AG09309 (cell line): ENCODE results near the gene CHCHD3.

ENCODE experiments used
- DNase-seq: peaks from one replicate; pipeline ENCODE4 v3.0.0-alpha.2; 2010; ENCODE audit warnings: low read depth
- H3K4me3 ChIP-seq: 2 replicates; pipeline ENCODE4 v1.5.1; 2011; ENCODE audit warnings: mild to moderate bottlenecking, low read depth, low read length, moderate library complexity; ENCODE audit not compliant: control insufficient read depth
- TF ChIP-seq, protein P1 (sequence below): IDR thresholded peaks from 2 replicates; pipeline ENCODE4 v1.5.1; 2011; ENCODE audit warnings: mild to moderate bottlenecking, low read depth, low read length, inconsistent platforms; ENCODE audit not compliant: insufficient read depth, control insufficient read depth; ENCODE audit errors: missing control alignments

The CHCHD3 gene

GRCh38 chr7:133019590-133019989, 62.3 kb downstream of the CHCHD3 start:
- no peak overlapping the region for H3K4me3 ChIP-seq
- no peak for DNase-seq
- TF ChIP-seq, protein P1, sequence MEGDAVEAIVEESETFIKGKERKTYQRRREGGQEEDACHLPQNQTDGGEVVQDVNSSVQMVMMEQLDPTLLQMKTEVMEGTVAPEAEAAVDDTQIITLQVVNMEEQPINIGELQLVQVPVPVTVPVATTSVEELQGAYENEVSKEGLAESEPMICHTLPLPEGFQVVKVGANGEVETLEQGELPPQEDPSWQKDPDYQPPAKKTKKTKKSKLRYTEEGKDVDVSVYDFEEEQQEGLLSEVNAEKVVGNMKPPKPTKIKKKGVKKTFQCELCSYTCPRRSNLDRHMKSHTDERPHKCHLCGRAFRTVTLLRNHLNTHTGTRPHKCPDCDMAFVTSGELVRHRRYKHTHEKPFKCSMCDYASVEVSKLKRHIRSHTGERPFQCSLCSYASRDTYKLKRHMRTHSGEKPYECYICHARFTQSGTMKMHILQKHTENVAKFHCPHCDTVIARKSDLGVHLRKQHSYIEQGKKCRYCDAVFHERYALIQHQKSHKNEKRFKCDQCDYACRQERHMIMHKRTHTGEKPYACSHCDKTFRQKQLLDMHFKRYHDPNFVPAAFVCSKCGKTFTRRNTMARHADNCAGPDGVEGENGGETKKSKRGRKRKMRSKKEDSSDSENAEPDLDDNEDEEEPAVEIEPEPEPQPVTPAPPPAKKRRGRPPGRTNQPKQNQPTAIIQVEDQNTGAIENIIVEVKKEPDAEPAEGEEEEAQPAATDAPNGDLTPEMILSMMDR = no peak

DNA sequence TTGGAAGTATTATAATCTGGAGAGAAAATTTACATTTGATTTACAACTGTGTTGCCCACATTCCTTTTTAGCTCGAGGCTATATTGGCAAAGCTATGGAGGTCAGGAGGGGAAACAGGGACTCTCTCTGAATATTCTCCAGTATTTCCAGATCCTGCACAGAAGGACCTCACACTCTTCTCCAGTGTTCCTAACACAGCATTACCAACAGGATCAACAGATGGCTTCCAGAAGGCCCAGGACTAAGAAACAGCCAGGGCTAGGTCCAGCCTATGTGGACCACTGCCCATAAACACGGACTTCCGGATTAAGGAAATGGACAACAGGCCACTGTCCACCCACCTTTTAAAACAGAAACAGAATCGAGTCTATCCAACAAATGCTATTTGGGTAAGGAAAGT, 65.3 kb downstream of the CHCHD3 start:
- TF ChIP-seq, protein P1 = no peak
- no peak overlapping the region for H3K4me3 ChIP-seq
- no peak for DNase-seq

GRCh38 chr7:133015888-133016287, 66.0 kb downstream of the CHCHD3 start:
- DNase-seq = no peak

GRCh38 chr7:133011746-133012145, 70.1 kb downstream of the CHCHD3 start:
- DNase-seq = no peak
- TF ChIP-seq, protein P1 = no peak
- H3K4me3 ChIP-seq = no peak overlapping the region

More at GRCh38 chr7:133015888-133016287, 66.0 kb downstream of the CHCHD3 start:
- H3K4me3 ChIP-seq = no peak overlapping the region
- TF ChIP-seq, protein P1 = no peak

DNA sequence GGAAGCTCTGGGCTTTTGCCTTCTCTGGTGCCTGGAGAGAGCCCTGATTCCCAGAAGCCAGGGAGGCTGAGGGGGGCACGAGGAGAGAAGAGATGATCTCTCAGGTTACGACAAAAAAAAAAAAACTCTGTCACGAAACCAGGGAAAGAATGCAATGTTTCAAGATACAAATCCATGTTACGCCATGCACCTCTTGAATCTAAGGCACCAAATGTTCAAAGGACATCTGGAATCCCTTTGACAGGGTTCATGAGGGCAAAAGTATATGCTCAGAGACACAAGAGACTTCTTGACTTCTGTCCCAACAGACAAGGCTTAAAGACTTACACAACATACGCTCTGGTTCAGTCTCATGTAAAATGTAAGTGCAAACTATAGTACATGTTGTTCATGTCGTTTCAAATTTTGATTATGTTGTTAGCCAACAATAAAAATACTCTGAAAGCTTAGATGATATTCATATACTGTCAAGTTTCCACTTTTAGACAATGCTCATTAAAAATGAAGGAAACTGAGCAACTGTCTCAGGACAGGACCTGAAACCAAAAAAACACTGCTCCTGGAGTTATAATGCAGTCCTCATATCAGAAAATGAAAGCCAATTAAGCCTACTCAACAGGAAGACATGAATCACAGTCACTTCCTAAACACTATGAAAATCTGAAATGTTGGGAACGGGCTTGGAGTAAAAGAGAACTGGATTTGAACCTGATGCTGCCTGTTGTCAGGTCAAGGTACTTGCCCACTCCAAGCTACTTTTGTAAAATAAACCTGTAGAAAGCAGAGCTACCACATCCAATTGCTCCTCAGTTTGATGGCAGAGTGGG, 72.3 kb downstream of the CHCHD3 start:
- DNase-seq = no peak
- H3K4me3 ChIP-seq = no peak overlapping the region
- TF ChIP-seq, protein P1 = no peak

- no peak for DNase-seq
- H3K4me3 ChIP-seq = no peak overlapping the region
- TF ChIP-seq, protein P1 = no peak
Observed at GRCh38 chr7:133007961-133008360, 73.9 kb downstream of the CHCHD3 start.
